Body of pancreas (tissue), 4 donors: ENCODE data around the gene AVPR2. TPM values are rescaled to one million over a fixed set of nuclear protein-coding genes. Genes with fewer than 3 reads are reported as not detected.

Source experiments
- ATAC-seq: fragments of 150-250 bp; one replicate; pipeline ENCODE4 v1.9.1; 2016
- DNase-seq, 4 donors: peaks; one replicate each; pipeline ENCODE4 v3.0.0-alpha.2; 2019
- H3K27ac ChIP-seq, 4 donors: fragments of 200-600 bp; sonication (generic); 1 replicate in 3 of 4; 2 replicates in 1 of 4; pipeline versions ENCODE4 v1.5.1 to v1.6.1; 2016 to 2019; ENCODE audit warnings: mild to moderate bottlenecking in 1 of 4, mixed read lengths in 1 of 4, moderate library complexity in 1 of 4
- H3K27me3 ChIP-seq, 2 donors: fragments of 200-600 bp; sonication (generic); one replicate each; pipeline ENCODE4 v1.6.0; 2016; ENCODE audit warnings: mild to moderate bottlenecking in 1 of 2
- H3K36me3 ChIP-seq, 2 donors: fragments of 200-600 bp; sonication (generic); replicated peaks in 1 of 2; 2 replicates each; pipeline ENCODE4 v1.5.1; 2016; ENCODE audit warnings: low read depth in 2 of 2; ENCODE audit not compliant: insufficient read depth in 1 of 2
- H3K4me1 ChIP-seq: fragments of 200-600 bp; sonication (generic); one replicate; pipeline ENCODE4 v1.6.0; 2016
- H3K4me3 ChIP-seq, 2 donors: fragments of 200-600 bp; sonication (generic); 1 replicate in 1 of 2; 2 replicates in 1 of 2; pipeline ENCODE4 v1.5.1; 2016 to 2019
- H3K9me3 ChIP-seq, 3 donors: fragments of 200-600 bp; sonication (generic); 1 replicate in 2 of 3; 2 replicates in 1 of 3; pipeline ENCODE4 v1.5.1; 2016
- POLR2A ChIP-seq, 3 donors: fragments of 450-650 bp; IDR thresholded peaks; one replicate each; pipeline ENCODE4 v1.6.1; 2016; ENCODE audit warnings: antibody characterized with exemption in 3 of 3, mild to moderate bottlenecking in 2 of 3
- WGBS, 2 donors: methylation state at CpG; one replicate each; pipeline ENCODE4 v1.1.5; 2017; 5-methylcytosine and 5-hydroxymethylcytosine counted together
- intact Hi-C: fragments of 100-400 bp; cut with DNase I; formaldehyde crosslinking; loops from one replicate; pipeline ENCODE4 v1.15.1; 2023
- total RNA-seq, 2 donors: library from RNA; depleted of rRNA; stranded (reverse); fragments of >200 nt; gene quantifications; one replicate each; pipeline ENCODE4 v1.1.0, GENCODE V29; 2016
- TF ChIP-seq, protein P1 (sequence below), 7 experiments: fragments of 450-650 bp in 4 of 7; fragments of 200-600 bp in 3 of 7; sonication (generic) in 3 of 7; IDR thresholded peaks; one replicate each; pipeline ENCODE4 v1.5.1; 2016 to 2019; ENCODE audit warnings: antibody characterized with exemption in 7 of 7

The AVPR2 gene
- total RNA-seq, 2 donors from 2014 or later, result 0.66 to 0.78 TPM

DNA sequence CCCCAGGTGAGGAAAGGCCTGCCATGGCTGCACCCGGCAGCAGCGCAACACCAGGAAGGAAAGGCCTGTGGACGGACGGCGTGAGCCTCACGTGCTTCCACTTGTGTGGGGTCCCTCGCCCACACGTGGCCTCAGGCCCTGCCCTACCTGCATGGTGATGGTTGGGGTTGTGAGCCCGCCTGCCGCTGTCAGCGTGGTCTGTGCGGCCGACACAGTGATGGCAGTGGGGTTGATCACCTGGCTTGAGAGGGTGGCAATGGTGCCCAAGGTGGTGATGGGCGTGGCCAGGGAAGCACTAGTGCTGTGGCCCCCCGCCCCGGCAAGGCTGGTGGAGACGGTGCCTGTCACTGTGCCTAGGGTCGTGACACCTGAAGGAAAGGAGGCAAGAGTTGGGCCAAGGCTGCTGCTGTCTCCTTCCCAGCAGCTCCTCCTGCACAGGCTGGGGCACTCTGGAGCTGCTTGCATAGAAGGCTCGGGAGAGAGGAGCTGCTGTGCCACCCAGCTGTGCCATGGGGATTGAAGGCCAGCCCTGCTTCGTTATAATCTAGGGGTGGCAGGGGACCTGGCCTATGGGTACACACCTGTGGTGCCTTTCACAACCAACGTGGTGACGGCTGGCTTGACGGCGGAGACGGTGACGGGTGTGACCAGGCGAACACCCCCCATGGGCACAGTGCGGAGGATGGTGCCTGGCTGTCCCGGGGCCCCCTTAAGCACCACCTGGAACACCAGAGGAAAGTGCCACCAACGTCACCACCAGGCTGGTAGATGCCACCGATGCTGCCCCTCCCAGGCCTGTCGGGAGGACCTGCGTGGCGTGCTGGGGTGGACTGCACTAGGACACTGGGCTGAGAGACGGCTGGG lies 51.8 kb downstream of the AVPR2 start:
- 85% methylated on average over 16 of the region's 35 CpGs; no CpG with 5 or more reads in 1 of the 2 donors for WGBS, 2 donors
- TF ChIP-seq, protein P1, sequence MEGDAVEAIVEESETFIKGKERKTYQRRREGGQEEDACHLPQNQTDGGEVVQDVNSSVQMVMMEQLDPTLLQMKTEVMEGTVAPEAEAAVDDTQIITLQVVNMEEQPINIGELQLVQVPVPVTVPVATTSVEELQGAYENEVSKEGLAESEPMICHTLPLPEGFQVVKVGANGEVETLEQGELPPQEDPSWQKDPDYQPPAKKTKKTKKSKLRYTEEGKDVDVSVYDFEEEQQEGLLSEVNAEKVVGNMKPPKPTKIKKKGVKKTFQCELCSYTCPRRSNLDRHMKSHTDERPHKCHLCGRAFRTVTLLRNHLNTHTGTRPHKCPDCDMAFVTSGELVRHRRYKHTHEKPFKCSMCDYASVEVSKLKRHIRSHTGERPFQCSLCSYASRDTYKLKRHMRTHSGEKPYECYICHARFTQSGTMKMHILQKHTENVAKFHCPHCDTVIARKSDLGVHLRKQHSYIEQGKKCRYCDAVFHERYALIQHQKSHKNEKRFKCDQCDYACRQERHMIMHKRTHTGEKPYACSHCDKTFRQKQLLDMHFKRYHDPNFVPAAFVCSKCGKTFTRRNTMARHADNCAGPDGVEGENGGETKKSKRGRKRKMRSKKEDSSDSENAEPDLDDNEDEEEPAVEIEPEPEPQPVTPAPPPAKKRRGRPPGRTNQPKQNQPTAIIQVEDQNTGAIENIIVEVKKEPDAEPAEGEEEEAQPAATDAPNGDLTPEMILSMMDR (IDR thresholded peaks at IDR 0.05), result no peak
- TF ChIP-seq POLR2A (IDR thresholded peaks at IDR 0.05), result no peak
- H3K36me3 ChIP-seq, result peaks cover 9 to 19% of the 10 kb centered on the region in 2 donors
- H3K4me3 ChIP-seq, result no peak overlapping the region
- no peak for ATAC-seq
- H3K9me3 ChIP-seq, result no peaks in the 10 kb centered on the region
- H3K27ac ChIP-seq, result no peak overlapping the region
- H3K27me3 ChIP-seq, result no peaks in the 10 kb centered on the region
- no peak for DNase-seq
- intact Hi-C loops, result no loop called here
- no peaks in the 10 kb centered on the region for H3K4me1 ChIP-seq

Other genes starting within 250 kb of the AVPR2 start
- not detected for gene PNCK, start 230.9 kb upstream of the AVPR2 start, total RNA-seq
- gene SLC6A8, start 216.7 kb upstream of the AVPR2 start, total RNA-seq, result 10 to 100 TPM; 11.7 to 18.5 TPM
- gene BCAP31, start 180.3 kb upstream of the AVPR2 start, total RNA-seq, result 10 to 100 TPM; 64.6 TPM
- gene ABCD1, start 179.8 kb upstream of the AVPR2 start, total RNA-seq, result 10 to 100 TPM; 11.2 to 31.6 TPM
- gene PLXNB3, start 140.4 kb upstream of the AVPR2 start, total RNA-seq, result 10 to 100 TPM in 1 of 2 donors, 1 to 10 TPM in 1; 4.2 to 13.2 TPM
- not detected for gene SRPK3, start 123.6 kb upstream of the AVPR2 start, total RNA-seq
- gene IDH3G, start 110.3 kb upstream of the AVPR2 start, total RNA-seq, result 10 to 100 TPM; 25.2 to 27.7 TPM
- gene SSR4, start 110.0 kb upstream of the AVPR2 start, total RNA-seq, result 100 to 1,000 TPM; 115 to 238 TPM
- gene PDZD4, start 74.1 kb upstream of the AVPR2 start, total RNA-seq, result 1 to 10 TPM; 1.6 to 2.6 TPM
- 1 to 10 TPM; 1.8 to 7.9 TPM for gene L1CAM, start 18.5 kb upstream of the AVPR2 start, total RNA-seq
- gene ARHGAP4, start 21.6 kb downstream of the AVPR2 start, total RNA-seq, result 10 to 100 TPM in 1 of 2 donors, 1 to 10 TPM in 1; 8.6 to 16.6 TPM
- gene NAA10, start 30.4 kb downstream of the AVPR2 start, total RNA-seq, result 10 to 100 TPM; 30.3 to 74.7 TPM
- gene RENBP, start 40.0 kb downstream of the AVPR2 start, total RNA-seq, result 1 to 10 TPM in 1 of 2 donors, under 1 TPM in 1; 0.66 to 6.0 TPM
- 10 to 100 TPM; 16.6 to 62.6 TPM for gene HCFC1, start 67.1 kb downstream of the AVPR2 start, total RNA-seq
- gene TMEM187, start 68.1 kb downstream of the AVPR2 start, total RNA-seq, result 10 to 100 TPM in 1 of 2 donors, 1 to 10 TPM in 1; 8.8 to 10.9 TPM
- 100 to 1,000 TPM in 1 of 2 donors, 10 to 100 TPM in 1; 51.6 to 105 TPM for gene IRAK1, start 115.2 kb downstream of the AVPR2 start, total RNA-seq
- 10 to 100 TPM; 27.8 to 36.3 TPM for gene MECP2, start 193.0 kb downstream of the AVPR2 start, total RNA-seq
- not detected for gene OPN1LW, start 239.6 kb downstream of the AVPR2 start, total RNA-seq